Measurements from ENCODE around the gene SOX1. TPM values are rescaled to one million over a fixed set of nuclear protein-coding genes. Genes with fewer than 3 reads are reported as not detected.

The SOX1 gene
- polyA plus RNA-seq, 4 donors, result not detected

- DNase-seq (ENCODE audit: low read depth in 4 of 4, low spot score in 2 of 4), result no peak
Observed at GRCh38 chr13:112058519-112058873, 8.5 kb upstream of the SOX1 start.

GRCh38 chr13:112058941-112059340, 8.0 kb upstream of the SOX1 start:
- no peak for DNase-seq (ENCODE audit: low read depth in 4 of 4, low spot score in 2 of 4)

- DNase-seq (ENCODE audit: low read depth in 4 of 4, low spot score in 2 of 4), result no peak
Observed at GRCh38 chr13:112059457-112060281, 7.3 kb upstream of the SOX1 start.

- no peak for DNase-seq (ENCODE audit: low read depth in 4 of 4, low spot score in 2 of 4)
Observed at GRCh38 chr13:112060282-112060830, 6.6 kb upstream of the SOX1 start.

GRCh38 chr13:112060899-112061366, 6.0 kb upstream of the SOX1 start:
- DNase-seq (ENCODE audit: low read depth in 4 of 4, low spot score in 2 of 4), result no peak

- DNase-seq (ENCODE audit: low read depth in 4 of 4, low spot score in 2 of 4), result no peak
Observed at GRCh38 chr13:112061367-112062061, 5.4 kb upstream of the SOX1 start.

GRCh38 chr13:112062072-112062567, 4.8 kb upstream of the SOX1 start:
- DNase-seq (ENCODE audit: low read depth in 4 of 4, low spot score in 2 of 4), result no peak

- DNase-seq (ENCODE audit: low read depth in 4 of 4, low spot score in 2 of 4), result no peak
Observed at GRCh38 chr13:112062571-112063570, 4.1 kb upstream of the SOX1 start.

GRCh38 chr13:112063807-112064206, 3.1 kb upstream of the SOX1 start:
- DNase-seq (ENCODE audit: low read depth in 4 of 4, low spot score in 2 of 4), result no peak

- no peak for DNase-seq (ENCODE audit: low read depth in 4 of 4, low spot score in 2 of 4)
Observed at GRCh38 chr13:112064222-112064621, 2.7 kb upstream of the SOX1 start.

GRCh38 chr13:112065521-112065866, 1.5 kb upstream of the SOX1 start:
- no peak for DNase-seq (ENCODE audit: low read depth in 4 of 4, low spot score in 2 of 4)

GRCh38 chr13:112065867-112066623, 904 bp upstream of the SOX1 start:
- DNase-seq (ENCODE audit: low read depth in 4 of 4, low spot score in 2 of 4), result no peak

GRCh38 chr13:112066624-112067004, 335 bp upstream of the SOX1 start:
- no peak for DNase-seq (ENCODE audit: low read depth in 4 of 4, low spot score in 2 of 4)

- no peak for DNase-seq (ENCODE audit: low read depth in 4 of 4, low spot score in 2 of 4)
Observed at GRCh38 chr13:112067871-112068539, 1.1 kb downstream of the SOX1 start.

GRCh38 chr13:112068540-112069060, 1.7 kb downstream of the SOX1 start:
- DNase-seq (ENCODE audit: low read depth in 4 of 4, low spot score in 2 of 4), result no peak

- DNase-seq (ENCODE audit: low read depth in 4 of 4, low spot score in 2 of 4), result no peak
Observed at GRCh38 chr13:112069061-112069844, 2.3 kb downstream of the SOX1 start.

- no peak for DNase-seq (ENCODE audit: low read depth in 4 of 4, low spot score in 2 of 4)
Observed at GRCh38 chr13:112069845-112070251, 2.9 kb downstream of the SOX1 start.

- DNase-seq (ENCODE audit: low read depth in 4 of 4, low spot score in 2 of 4), result no peak
Observed at GRCh38 chr13:112071102-112071722, 4.3 kb downstream of the SOX1 start.
